Cerebellar nuclear complex (tissue), 1 donor: Measurements from ENCODE around the gene MMP19.
"Not testable (repeated sequence)": the region's sequence is repeated elsewhere in the genome, so short reads cannot be mapped to it uniquely, and the experiment has no call there.

ENCODE experiments used
- DNase-seq, 2 experiments: peaks; one replicate each; lab custom pipeline; 2025; lab: John Stamatoyannopoulos, UW

MMP19 gene

GRCh38 chr12:55844961-55845360 lies 2.2 kb upstream of the MMP19 start:
- no peak for DNase-seq

DNA sequence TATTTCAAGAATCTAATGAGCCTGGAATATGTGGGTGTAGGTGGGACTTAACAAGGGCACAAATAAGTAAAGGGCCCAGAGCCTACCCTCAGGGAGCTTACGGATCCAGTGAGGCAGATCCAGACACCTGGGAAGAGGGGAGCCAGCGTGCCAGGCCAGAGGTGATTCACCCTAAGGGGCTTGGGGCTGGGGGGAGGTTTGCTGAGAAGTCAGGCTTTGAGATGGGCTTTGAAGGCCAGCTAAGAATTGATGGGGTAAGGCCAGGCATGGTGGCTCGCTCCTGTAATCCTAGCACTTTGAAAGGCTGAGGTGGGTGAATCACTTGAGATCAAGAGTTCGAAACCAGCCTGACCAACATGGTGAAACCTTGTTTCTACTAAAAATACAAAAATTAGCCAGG lies 695 bp upstream of the MMP19 start:
- DNase-seq: no peak

- DNase-seq: no peak
Measured at GRCh38 chr12:55840581-55841351, 2.0 kb downstream of the MMP19 start.

DNA sequence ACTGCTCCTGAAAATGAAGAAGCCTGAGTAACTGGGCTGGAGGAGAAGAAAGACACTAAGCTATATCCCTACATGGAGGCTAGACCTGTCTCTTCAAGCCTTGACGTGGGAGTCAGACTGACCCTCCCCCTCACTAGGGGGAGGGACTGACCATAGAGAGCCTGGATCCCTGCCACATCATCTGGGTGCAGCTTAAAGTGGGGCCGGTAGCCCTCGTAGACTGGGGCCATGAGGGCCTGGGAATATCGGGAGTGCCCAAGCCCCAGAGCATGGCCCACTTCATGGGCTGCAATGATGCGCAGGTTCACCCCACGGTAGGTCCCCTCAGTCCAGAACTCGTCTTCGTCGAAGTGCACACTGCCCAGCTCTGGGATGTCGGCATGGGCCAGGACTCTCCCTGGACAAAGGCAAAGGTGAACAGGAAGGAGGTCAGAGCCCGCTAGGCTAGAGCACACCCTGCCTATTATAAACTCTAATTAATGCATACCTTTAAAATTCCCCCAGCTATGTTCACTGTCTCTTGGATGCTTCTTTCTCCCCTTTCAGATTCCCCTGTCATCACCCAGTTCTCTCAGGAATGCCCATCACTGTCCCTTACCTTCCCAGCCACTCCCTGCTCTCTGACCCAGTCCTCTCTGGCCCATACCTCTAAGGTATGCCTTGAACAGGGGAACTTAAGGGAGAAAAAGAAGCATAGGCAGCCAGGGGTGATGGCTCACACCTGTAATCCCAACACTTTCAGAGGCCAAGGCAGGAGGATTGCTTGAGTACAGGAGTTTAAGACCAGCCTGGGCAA lies 3.2 kb downstream of the MMP19 start:
- no peak for DNase-seq

- no peak for DNase-seq
Measured at GRCh38 chr12:55838361-55838760, 4.4 kb downstream of the MMP19 start.

DNA sequence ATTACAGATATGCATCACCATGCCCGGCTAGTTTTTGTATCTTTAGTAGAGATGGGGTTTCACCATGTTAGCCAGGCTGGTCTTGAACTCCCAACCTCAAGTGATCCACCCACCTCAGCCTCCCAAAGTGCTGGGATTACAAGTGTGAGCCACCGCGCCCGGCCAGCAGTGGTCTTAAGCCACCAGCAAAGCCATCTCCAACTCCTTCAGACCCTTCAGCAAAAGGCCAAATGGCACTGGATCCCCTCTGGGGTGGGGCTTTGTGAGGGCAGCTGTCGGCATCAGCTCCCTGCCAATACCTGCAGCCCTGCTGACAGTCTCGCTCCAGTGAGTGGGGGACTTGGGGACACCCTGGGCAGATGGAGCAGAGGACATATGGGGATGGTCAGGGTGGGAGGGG lies 8.3 kb downstream of the MMP19 start:
- DNase-seq: not testable (repeated sequence)

GRCh38 chr12:55833056-55833455 lies 9.7 kb downstream of the MMP19 start:
- DNase-seq: no peak

DNA sequence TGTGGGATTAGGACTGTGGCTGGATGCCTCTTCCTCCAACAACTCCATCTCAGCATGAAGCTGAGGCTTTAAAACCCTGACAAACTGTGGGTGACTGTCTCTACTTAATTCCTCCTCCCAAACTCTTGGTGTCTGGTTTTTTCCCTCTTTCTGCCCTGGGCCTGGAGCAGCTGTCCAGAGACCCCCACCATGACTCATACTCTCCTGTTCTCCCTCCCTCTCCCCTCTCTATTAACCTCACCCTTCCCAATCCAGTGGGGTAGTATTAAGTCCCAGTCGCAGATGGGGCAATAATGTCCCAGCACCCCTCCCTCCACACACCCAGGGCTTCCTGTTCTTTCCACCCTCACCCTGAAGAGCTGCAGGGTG lies 11.3 kb downstream of the MMP19 start:
- DNase-seq: no peak

DNA sequence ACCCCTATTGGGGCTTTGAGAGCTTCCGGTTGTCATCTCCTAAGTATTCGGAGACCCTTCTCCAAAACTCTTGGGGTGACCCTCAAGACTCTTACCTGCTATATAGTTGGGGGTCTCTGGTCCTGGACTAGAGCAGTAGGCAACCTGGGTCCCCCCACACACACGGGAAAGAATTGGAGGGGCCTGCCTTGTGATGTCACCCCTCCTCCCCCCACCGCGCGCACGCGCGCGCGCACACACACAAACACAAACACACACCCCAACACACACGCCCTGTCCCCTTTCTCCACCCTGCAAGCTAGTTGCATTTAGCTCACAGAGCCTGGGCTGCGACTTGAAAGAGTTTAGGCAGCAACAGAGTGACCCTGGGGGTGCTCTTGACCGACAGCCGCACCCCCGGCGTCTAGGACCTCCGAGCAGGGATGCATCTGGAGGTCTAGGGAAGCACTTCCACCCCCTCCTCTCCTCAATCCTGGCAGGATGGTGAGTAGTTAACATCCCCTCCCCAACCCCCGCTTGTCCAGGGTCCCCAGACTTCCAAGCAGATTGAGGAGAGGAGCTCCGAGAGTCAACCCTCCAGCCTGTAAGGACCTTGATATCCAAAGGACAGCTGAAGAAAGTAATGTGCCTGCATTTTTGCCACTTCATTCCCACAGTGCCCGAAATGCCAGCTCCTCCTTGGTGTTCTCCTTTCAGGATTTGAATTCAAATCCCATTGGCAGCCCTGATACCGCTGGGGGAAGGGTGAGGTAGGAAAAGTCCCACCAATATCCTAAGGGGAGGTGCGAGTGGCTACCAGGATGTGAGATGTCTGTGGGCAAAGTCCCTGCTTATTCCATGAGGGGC lies 11.9 kb downstream of the MMP19 start:
- peak in 1 of 2 experiments; percentile 62 for DNase-seq

DNA sequence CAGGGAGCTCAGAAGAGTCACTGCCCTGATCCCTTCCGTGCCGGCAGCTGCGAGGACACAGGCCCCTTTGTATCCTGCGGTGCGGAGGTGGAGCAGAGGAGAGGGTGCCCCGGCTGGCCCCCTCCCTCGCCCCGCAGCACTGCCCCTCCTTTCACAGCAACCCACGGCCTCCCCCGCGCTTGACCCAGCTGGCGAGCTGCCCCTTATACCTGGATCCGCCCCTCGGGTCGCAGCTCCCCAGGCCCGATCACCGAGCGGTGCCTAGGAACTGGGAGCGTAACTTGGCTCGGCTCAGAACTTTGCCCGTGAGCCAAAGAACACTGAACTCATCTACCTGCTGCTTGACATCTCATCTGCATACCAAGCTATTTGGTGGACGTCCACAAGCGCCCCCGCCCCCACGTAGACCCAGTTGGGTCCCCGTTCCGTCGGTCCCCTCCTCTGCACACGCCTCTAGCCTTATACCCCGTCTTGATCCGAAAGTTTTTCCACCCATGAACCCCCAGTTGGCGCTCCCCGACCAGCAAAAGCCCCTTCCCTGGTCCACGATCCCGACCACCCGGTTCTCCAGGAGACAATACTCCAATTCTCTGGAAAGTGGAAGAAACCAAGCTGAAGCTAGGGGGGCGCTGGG lies 12.7 kb downstream of the MMP19 start:
- DNase-seq: peak in 1 of 2 experiments; percentile 58

- no peak for DNase-seq
Measured at GRCh38 chr12:55828357-55828756, 14.4 kb downstream of the MMP19 start.

GRCh38 chr12:55827806-55828205 lies 14.9 kb downstream of the MMP19 start:
- no peak for DNase-seq

DNA sequence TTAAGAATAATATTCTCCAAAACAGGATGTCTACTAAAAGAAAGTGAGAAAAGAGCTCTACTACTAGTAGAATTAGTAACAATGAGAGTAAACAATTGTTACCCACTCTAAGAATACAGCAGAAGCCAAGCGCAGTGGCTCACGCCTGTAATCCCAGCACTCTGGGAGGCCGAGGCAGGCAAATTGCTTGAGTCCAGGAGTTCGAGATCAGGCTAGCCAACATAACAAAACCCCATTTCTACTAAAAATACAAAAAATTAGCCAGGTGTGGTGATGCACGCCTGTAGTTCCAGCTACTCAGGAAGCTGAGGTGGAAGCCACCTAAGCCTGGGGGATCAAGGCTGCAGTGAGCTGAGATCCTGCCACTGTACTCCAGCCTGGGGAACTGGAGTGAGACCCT lies 18.0 kb downstream of the MMP19 start:
- DNase-seq: no peak

- no peak for DNase-seq
Measured at GRCh38 chr12:55823419-55823818, 19.3 kb downstream of the MMP19 start.

DNA sequence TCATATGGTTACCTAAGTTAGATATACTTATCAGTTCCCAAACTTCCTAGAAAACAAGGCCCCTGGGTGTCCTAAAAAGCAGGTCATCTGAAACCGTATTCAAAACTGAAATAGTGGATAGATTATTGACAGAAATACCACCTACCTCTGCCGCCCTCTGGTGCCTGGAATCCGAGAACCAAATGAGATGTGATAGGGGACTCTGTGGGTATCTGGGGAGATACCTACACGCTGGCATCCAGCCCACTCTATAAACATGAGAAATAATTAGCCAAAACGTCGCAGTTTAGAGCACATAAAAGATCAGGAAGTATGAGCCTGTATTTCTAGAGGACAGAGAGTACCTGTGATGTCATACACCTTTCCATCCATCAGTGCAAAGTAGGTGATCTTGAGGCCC lies 20.5 kb downstream of the MMP19 start:
- DNase-seq: no peak

DNA sequence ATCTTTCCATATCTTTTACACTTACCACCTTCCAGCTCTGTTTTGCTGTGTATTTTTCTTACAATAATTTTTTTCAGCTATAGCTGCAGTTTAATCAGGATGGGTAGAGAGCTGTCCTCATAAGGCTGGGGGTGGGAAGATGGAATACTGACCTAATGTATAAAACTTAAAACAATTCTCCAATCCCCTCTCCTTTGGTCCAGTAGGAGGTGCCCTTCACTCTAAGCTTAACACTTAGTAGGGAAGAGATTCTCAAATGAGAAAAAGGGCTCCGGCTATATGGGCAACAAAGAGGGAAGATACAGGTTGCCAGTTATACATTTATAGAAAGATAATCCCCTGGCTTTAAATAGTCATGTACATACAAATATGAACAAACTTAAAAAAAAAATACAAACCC lies 22.1 kb downstream of the MMP19 start:
- DNase-seq: no peak

- no peak for DNase-seq
Measured at GRCh38 chr12:55818886-55819285, 23.9 kb downstream of the MMP19 start.

DNA sequence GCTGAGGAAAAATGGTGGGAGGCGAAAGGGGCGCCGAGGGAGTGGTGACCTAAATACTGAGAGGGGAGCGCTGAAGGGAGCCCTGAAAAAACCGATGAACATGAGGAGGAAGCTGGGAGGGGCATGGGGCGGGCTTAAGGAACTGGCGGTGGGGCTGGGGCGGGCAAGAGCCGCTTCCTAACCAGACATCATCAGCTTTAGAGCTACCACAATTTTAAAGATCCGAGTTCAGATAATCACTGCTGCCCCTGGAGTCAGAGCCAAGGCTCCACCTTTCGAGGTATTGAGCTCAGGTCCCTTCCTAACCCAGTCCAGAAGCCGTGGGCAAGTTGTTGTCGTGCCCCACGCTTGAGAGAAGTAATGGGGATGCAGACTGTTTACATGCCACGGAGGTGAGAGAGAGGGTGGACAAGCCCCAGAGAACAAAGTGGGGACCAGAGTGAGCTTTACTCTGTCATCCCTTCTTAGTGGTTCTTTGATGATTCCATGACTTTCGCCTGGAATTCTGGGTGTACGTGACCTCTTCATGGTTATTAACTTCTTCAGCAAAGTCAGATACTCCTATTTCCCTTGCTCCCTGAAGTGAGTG lies 24.5 kb downstream of the MMP19 start:
- DNase-seq: no peak

GRCh38 chr12:55817345-55818139 lies 25.2 kb downstream of the MMP19 start, which contains the start of the genes ORMDL2 and SARNP:
TSS of gene ORMDL2 (plus strand) at chr12:55818041. CDS start at chr12:55819000, 959 bp downstream.
TSS of gene SARNP (minus strand) at chr12:55817724. CDS start at chr12:55817701, 23 bp downstream.
- peak; percentile 100 for DNase-seq

GRCh38 chr12:55816881-55817344 lies 25.8 kb downstream of the MMP19 start:
- DNase-seq: no peak
